ENCODE measurements around the gene FUT3.
"Not testable (repeated sequence)": the region's sequence is repeated elsewhere in the genome, so short reads cannot be mapped to it uniquely, and the experiment has no call there.

The FUT3 gene

DNA sequence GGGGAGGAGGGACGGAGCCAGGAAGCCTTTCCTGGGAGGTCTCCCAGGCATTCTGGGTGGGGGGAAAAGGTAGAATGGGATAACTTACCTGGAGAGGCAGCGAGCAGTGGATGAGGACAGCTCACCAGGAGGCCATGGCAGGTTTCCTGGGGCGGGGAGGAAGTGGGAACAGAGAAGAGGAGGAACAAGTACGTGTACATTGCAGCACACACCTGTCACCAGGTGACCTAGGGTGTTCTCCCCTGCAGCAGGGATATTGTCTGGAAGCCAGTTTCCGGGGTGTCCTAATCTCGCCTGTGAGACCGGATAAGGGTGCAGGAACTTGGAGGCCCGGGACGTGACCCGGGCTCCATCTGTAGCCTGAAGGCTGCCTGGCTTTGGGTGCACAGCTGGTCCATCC is at the start of gene FUT3:
Gene FUT3, minus strand, starts transcription at position 148 of the 400 bp plus-strand sequence.
- no peak for DNase-seq

GRCh38 chr19:5900976-5901375 is 49.7 kb upstream of the FUT3 start:
- no peak for DNase-seq

GRCh38 chr19:5899728-5900526 is 48.7 kb upstream of the FUT3 start:
- no peak for DNase-seq

- DNase-seq: no peak
Observed at GRCh38 chr19:5897189-5897969, 46.1 kb upstream of the FUT3 start.

- no peak for DNase-seq
Observed at GRCh38 chr19:5896365-5897076, 45.3 kb upstream of the FUT3 start.

DNA sequence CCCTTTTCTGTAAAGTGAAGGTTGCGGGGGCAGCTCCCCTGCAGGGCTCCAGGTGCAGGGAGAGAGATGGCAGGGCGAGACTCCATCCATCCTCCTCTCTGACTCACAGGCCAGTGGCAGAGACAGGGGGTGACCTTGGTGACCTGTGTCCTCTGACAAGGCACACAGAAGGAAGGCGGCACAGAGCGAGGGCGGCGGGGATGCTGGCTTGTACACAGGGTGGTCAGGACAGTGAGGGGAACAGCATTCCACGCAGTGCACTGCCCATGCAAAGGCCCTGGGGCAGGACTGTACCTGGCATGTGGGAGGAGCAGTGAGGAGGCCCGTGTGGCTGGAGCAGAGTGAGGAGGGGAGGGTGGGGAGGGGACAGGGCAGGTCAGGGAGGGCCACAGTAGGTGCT is 44.6 kb upstream of the FUT3 start:
- no peak for DNase-seq

- no peak for DNase-seq
Observed at GRCh38 chr19:5895409-5895808, 44.2 kb upstream of the FUT3 start.

GRCh38 chr19:5894704-5895349 is 43.6 kb upstream of the FUT3 start:
- no peak for DNase-seq

- DNase-seq: no peak
Observed at GRCh38 chr19:5893907-5894703, 42.9 kb upstream of the FUT3 start.

- DNase-seq: no peak
Observed at GRCh38 chr19:5893296-5893903, 42.2 kb upstream of the FUT3 start.

- DNase-seq: no peak
Observed at GRCh38 chr19:5892772-5893275, 41.6 kb upstream of the FUT3 start.

DNA sequence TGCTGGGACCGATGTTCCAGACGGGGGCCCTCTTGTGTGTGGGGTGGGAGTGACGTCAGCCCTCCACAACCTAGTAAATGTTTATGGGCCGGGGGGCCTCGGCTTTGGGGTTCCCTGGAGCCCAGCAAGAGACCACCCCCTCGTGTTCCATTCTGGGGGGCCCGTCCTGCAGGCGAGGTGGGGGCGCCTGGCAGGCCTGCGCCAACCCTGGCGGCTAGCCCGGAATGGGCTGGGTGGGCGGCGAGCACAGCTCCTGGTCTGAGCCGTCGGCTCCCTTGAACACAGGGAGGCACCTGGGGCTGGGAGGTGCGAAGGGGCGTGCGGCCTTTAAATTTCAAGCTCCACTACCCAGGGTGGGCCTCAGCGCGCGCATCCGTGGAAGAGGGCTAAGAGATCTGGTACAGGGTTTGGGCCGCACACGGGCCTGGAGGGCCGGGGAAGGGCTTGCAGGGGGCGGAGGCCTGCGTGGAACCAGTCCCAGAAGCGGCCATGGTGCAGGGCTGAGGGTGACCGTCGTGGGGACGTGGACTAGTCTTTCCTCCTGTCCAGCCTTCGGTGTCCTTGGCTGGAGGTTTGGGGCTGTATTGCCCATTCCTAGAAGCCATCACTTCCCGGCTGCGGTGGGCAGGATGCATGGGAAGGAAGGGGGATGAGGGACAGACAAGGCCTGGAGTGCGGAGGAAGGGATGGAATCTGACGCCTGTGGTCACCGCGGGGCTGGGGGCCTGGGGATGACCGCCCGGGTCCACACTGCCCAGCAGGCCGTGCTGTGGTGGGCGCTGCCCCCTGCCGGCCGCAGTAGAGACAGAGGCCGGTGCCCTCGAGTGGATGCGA is 40.9 kb upstream of the FUT3 start:
- DNase-seq: no peak

DNA sequence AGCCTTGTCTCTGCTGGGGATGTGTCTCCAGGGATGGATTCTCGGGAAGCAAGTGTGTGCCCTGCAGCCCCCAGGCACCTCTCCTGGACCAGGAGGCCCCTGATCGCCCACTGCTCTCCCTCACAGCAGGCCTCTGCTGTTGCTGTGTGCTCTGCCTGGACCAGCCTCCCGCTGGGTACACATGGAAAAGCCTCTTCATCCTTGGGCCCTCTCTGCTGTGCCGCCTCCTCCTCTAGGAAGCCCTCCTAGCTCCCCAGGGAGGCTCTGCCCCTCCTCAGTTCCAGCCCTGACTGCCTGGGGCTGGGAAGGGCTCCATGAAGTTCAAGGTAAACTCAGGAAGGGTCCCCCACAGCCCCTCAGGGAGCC is 40.3 kb upstream of the FUT3 start:
- no peak for DNase-seq

- no peak for DNase-seq
Observed at GRCh38 chr19:5890099-5890498, 38.9 kb upstream of the FUT3 start.

GRCh38 chr19:5889288-5889971 is 38.2 kb upstream of the FUT3 start:
- no peak for DNase-seq

DNA sequence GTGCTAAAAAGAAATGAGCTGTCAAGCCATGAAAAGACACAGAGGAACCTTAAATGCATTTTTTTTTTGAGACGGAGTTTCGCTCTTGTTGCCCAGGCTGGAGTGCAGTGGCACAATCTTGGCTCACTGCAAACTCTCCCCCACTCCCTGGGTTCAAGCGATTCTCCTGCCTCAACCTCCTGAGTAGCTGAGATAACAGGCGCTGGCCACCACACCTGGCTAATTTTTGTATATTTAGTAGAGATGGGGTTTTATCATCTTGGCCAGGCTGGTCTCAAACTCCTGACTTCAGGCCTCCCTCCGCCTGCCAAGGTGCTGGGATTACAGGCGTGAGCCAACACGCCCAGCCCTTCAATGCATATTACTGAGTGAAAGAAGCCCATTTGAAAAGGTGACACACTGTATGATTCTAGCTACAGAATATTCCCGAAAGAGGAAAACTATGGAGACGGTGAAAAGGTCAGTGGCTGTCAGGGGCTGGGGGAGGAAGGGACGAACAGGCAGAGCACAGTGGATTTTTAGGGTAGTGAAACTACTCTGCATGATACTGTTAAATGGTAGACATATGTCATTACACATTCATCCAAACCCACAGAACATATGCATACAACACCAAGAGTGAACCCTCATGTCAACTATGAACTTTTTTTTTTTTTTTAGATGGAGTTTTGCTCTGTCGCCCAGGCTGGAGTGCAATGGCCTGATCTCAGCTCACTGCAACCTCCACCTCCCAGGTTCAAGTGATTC is 33.0 kb upstream of the FUT3 start:
- DNase-seq: not testable (repeated sequence)

- not testable (repeated sequence) for DNase-seq
Observed at GRCh38 chr19:5883157-5883873, 32.1 kb upstream of the FUT3 start.

DNA sequence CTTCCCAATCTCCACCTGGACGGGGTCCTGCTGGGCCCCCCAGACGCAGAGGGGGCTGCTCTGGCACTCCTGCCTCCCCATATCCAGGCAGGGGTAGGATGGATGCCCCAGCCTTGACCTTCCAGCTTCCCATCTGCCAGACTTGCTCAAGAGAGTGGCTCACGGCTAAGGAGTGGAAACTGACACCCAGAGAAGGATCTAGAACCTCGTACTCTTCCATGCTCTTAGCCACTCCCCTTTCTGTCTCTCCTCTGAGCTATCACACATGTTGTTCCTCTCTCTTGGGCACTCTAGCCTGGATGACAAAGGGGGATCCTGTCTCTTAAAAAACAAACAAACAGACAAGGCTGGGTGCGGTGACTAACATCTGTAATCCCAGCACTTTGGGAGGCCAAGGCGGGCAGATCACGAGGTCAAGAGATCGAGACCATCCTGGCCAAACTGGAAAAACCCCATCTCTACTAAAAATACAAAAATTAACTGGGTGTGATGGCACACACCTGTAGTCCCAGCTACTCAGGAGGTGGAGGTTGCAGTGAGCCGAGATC is 31.2 kb upstream of the FUT3 start:
- no peak for DNase-seq

Data from activated CD8-positive, alpha-beta memory T cell treated with anti-CD3 and anti-CD28 coated beads, Interleukin-2, amount 50 U/mL, for 4 hours (primary cell).